HG02973 (cell line): ENCODE measurements around the gene KLF5.
A peak's percentile ranks its signal among the peaks of the same experiment; 100 is the strongest.

Source experiments
- ATAC-seq: cut with Tn5 transposase; IDR thresholded peaks from one replicate; pipeline ENCODE4 v1.9.1; 2021; ENCODE audit warnings: moderate library complexity; ENCODE audit not compliant: unreplicated experiment

Gene KLF5

GRCh38 chr13:73059460-73060250, 850 bp downstream of the KLF5 start:
- peak; percentile 31 for ATAC-seq

GRCh38 chr13:73060251-73061160, 1.7 kb downstream of the KLF5 start:
- ATAC-seq, result no peak

DNA sequence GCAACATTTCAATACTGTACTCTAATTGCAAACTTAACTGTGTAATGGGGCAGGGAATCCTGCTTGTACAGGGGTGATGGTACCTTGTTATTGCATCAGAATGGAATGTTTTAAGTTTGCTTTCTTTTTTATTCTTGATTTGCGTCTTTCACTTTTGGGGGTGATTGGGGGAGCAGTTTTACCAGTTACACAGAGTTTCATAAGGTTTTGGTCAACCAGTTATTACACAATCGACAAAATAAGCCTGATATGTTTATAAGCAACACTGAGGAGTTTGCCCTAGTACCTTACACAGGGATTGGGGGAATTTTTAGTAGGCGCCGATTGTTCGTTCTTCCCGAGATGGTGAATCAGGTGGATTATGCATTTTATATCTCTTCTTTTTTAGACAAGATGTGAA, 2.7 kb downstream of the KLF5 start:
- no peak for ATAC-seq

DNA sequence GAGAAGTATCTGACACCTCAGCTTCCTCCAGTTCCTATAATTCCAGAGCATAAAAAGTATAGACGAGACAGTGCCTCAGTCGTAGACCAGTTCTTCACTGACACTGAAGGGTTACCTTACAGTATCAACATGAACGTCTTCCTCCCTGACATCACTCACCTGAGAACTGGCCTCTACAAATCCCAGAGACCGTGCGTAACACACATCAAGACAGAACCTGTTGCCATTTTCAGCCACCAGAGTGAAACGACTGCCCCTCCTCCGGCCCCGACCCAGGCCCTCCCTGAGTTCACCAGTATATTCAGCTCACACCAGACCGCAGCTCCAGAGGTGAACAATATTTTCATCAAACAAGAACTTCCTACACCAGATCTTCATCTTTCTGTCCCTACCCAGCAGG, 3.1 kb downstream of the KLF5 start:
- ATAC-seq, result no peak

GRCh38 chr13:73062468-73062867, 3.7 kb downstream of the KLF5 start:
- ATAC-seq, result no peak

GRCh38 chr13:73063166-73063565, 4.4 kb downstream of the KLF5 start:
- no peak for ATAC-seq

GRCh38 chr13:73065036-73065435, 6.2 kb downstream of the KLF5 start:
- no peak for ATAC-seq

DNA sequence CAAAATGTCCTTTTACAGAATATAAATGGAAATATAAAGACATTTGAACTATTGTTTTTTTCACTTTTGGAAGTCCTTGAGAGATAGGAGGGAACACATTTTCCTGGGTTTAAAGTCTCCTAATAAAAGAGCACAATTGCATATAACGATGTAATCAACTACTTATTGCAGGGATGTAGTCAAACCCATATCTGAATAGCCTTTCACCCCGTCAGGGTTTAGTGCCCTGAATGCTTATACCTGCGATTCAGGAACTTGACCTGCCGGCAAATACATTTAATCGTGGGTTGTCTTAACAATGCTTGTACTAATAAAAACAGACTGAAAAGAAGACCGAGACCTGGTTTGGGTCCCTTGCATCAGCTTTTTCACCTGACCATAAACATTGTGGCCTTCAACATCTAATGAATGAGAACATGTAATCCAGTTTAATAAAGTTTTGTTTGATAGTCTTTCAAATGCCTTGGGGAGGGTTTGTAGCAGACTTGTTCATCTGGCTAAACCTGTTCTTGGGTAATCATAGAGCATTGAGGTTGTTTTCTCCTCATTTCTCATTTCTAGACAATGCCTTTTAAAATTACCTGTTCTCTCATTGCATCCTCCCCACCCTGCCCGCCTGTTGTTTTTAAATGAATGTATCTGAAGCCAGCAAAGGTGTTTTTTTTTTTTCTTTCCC, 7.0 kb downstream of the KLF5 start:
- ATAC-seq, result no peak

DNA sequence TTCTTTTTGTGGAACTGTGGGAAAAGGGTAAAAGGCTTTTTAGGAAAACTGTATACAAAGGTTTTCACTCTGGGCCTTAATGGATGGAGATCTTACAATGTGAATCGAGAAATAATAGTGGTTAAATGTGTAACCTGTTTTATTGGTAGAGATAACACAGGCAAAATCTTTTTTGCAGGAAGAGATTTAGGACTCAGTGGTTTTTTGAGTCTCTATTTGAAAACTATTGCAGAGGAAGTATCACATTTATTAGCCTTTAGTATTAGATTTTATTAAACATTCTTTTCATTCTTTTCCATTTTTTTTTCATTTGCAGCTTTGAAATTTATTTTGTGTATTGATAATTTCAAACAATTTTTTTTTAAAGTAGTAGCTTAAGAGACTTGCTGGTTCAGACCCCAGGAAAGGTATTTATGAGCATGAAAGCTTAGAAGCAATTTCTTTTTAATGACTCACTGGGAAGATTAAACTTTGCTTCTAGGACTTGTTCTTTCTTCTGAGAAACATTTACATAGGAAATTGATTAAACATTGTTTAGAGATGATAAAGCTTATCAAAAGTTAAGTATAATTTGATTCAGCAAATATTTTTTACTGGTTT, 10.5 kb downstream of the KLF5 start:
- ATAC-seq, result no peak

DNA sequence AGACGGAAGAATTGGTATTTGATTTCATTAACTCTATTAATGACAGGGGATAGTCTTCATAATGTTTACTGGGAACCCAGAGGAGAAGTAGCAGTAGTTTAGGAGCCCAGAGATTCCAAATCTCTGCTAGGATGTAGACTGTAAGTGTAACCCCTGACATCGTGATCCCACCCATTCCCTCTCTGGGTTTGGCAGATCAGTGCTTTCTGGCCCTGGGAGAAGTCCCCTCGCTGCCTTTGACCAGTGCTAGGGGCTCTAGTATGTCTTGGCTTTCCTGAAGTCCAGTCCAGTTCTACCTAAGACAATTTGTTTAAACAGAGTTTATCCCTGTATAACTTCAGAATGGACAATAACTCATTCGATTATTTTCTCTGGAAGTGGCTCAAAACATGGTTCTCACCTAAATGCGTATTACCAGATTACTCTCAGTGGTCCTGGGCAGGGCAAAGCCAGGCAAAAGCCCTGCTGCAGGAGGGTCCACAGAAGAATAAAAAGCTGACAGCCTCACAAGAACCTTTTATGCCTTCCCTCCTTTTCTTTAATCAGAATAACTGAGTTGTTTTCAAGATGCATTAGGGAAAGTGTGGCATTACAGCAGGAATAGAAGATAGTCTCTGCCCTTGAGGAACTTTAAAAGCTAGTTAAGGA, 11.8 kb downstream of the KLF5 start:
- no peak for ATAC-seq

- ATAC-seq, result no peak
Observed at GRCh38 chr13:73072239-73072900, 13.6 kb downstream of the KLF5 start.

DNA sequence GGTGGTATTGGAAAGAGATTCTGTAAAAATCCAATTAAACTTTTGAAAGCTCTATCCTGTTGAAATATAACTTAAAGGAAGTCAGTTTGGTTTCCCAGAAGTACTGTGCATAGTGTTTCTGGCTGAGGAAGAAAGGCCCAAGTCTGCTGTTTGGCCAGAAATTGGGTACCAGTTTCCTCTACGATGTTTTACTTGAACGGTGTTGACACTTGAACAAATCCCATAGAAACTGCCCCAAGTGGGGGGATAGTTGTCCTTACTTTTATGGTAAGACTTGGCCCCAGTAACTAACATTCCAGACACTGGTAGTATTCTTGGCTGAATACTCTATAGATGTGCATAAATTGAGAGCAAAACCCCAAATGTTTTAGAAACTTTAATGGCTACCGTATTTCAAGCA, 14.2 kb downstream of the KLF5 start:
- ATAC-seq, result no peak

GRCh38 chr13:73074014-73074413, 15.2 kb downstream of the KLF5 start:
- ATAC-seq, result no peak

DNA sequence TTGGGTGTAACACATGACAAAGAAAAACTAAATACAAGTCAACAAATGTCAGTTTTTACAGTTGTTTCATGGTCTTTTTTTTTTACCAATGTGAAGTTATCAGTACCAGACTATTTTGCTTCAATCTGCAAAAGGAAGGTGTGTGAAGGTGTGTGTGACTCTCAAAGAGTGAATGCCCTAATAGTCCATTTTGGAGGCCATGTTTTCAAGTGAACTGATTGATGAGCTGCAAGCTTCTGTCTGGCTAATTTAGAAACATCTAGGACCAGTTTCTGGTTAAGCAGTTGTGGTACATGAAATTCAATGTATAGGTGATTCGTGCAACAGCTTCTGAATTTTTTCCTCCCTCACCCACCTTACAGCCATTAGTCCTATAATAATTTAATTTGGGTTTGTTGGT, 16.1 kb downstream of the KLF5 start:
- ATAC-seq, result no peak

- no peak for ATAC-seq
Observed at GRCh38 chr13:73075546-73075945, 16.7 kb downstream of the KLF5 start.

GRCh38 chr13:73075954-73076353, 17.1 kb downstream of the KLF5 start:
- no peak for ATAC-seq

- ATAC-seq, result no peak
Observed at GRCh38 chr13:73077865-73078264, 19.1 kb downstream of the KLF5 start.

DNA sequence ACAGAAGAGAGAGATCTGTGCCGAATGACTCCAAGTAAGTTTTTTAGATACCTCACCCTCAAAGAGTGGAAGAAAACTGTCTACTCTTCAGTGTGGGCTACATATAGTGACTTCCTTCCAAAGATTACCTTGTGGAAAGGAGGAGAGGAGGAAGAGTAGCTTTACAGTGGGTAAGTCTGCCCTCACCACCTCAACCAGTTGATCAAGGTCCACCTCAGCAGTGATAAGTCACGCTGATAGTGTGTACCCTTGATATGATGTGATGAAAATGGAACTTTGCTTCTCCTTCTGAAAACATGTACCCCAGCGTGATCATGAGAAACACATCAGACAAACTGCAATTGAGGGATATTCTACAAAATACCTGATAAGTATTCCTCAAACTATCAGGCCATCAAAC, 20.6 kb downstream of the KLF5 start:
- no peak for ATAC-seq

GRCh38 chr13:73081256-73081915, 22.6 kb downstream of the KLF5 start:
- no peak for ATAC-seq

- no peak for ATAC-seq
Observed at GRCh38 chr13:73082471-73082870, 23.7 kb downstream of the KLF5 start.
